HG03135 (cell line): Measurements from ENCODE around the gene CXCL9.
A peak's percentile ranks its signal among the peaks of the same experiment; 100 is the strongest.
"Not testable (repeated sequence)": the region's sequence is repeated elsewhere in the genome, so short reads cannot be mapped to it uniquely, and the experiment has no call there.

Experiments used
- ATAC-seq: cut with Tn5 transposase; IDR thresholded peaks from one replicate; pipeline ENCODE4 v1.9.1; 2021; ENCODE audit warnings: mild to moderate bottlenecking, moderate library complexity; ENCODE audit not compliant: unreplicated experiment

CXCL9 gene

DNA sequence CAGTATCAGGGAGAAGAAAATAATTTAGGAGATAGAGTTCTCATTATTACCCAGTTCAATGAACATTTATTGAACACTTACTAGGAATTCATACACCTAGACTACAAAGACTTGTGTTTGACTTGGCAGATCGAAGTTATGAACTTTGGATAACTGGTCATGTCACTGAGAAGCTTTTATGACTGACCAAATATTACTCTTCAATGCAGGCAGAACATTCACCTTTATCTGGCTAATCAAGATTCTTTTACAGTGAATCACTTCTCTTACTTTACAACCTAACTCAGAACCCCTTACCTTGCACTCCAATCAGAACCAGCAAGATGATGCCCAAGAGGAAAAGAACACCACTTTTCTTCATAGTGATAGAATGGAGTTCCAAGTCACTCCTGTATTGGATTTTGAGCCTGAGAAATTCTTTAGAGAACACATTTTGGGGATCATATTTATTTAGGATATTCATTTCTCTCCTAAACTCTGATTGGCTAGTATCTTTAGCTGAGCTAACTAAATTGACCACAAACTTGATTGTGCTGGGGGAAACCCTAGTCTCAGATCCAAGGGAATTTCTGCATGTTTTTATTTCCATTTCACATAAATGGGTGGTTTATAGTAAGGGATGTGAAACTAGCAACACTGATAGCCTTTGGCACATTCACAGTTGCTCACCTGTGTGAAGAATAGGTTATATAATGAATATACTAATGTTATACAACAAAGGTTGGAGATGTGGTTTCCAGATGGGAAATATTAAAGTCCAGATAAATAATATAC, at the start of gene CXCL9:
Gene CXCL9 (minus strand): TSS at position 421 of the 774 bp plus-strand sequence. CDS start 60 bp downstream, at position 361.
- no peak for ATAC-seq

DNA sequence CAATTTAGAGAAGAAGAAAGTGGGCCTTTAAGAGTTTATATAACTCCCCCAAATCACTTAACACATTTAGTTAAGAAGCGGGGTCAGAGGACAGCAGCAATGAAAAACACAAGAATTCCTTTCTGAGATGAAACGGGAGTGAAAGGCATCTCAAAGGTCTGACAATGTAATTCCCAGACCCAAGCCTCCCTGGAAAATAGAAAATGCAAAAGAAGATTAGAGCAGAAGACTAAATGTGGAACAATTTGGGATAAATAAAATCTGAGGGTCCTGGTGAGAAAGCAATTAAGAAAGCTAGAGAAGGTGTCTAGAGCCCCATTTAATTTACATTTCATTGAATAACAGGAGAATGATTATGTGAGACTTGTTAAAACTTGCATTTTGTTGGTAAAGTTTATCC, 48.1 kb upstream of the CXCL9 start:
- no peak for ATAC-seq

DNA sequence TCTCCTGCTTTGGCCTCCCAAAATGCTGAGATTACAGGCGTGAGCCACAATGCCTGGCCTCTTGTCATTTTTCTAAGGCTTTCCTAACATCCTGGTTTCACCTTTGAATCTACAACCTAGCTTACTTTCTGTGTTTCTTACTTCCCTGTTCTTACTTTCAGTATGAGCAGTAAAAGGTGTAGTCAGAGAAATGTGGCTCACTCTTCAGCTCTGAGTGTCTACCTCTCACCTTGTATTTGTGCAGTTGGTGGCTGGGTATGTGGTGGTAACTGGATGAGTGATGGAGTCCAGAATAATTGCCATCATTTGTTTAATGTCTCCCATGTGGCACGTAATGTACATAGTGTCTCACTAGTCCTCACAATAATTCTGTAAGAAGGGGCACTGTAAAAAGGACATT, 47.7 kb upstream of the CXCL9 start:
- peak; percentile 99 for ATAC-seq

DNA sequence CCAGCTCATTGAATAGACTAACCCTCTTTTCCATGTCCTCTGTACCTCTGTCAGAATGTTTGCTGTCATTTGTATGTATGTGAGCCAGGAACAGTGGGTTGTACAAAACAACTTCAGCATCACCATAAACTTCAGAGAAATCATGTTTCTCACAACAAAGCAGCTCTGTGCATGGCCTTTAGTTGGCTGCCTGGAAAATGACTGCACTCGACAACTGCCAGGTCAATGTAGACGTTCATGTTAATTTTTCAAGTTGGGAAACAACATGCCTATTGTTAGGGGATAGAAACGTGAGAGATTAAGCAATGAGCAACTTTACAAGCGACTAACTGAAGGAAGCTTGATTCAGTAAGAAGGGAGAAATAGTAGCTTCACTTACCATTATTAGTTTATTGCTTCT, 46.4 kb upstream of the CXCL9 start:
- no peak for ATAC-seq

DNA sequence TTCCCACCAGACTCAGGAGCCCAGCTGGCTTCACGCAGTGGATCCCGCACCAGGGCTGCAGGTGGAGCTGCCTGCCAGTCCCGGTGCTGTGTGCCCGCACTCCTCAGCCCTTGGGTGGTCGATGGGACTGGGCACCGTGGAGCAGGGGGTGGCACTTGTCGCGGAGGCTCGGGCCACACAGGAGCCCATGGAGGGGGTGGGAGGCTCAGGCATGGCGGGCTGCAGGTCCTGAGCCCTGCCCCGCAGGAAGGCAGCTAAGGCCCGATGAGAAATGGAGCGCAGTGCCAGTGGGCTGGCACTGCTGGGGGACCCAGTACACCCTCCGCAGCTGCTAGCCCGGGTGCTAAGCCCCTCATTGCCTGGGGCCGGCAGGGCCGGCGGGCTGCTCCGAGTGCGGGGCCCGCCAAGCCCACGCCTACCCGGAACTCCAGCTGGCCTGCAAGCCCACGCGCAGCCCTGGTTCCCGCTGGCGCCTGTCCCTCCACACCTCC, 43.3 kb upstream of the CXCL9 start:
- ATAC-seq: not testable (repeated sequence)

DNA sequence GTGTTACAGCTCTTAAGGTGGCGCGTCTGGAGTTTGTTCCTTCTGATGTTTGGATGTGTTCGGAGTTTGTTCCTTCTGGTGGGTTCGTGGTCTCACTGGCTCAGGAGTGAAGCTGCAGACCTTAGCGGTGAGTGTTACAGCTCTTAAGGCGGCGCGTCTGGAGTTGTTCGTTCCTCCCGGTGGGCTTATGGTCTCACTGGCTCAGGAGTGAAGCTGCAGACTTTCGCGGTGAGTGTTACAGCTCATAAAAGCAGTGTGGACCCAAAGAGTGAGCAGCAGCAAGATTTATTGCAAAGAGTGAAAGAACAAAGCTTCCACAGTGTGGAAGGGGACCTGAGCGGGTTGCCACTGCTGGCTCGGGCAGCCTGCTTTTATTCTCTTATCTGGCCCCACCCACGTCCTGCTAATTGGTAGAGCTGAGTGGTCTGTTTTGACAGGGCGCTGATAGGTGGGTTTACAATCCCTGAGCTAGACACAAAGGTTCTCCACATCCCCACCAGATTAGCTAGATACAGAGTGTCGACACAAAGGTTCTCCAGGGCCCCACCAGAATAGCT, 42.6 kb upstream of the CXCL9 start:
- not testable (repeated sequence) for ATAC-seq

DNA sequence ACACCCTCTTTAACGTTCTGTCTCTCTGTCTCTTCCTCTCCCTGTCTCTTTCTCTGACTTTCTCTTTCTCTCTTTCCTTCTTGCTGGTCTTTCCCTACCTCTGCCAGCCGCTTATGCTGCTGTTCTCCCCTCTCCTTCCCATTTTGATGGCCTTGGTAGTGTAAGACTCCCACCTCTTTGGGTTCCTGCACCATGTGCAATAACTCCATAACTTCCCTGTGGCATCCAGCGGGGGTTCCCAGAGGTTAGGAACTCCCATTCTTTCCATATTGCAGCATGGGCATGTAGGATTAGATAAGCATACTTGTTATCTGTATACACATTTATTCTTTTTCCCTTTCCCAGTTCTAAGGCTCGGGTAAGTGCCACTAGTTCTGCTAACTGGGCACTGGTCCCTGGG, 37.4 kb upstream of the CXCL9 start:
- not testable (repeated sequence) for ATAC-seq

DNA sequence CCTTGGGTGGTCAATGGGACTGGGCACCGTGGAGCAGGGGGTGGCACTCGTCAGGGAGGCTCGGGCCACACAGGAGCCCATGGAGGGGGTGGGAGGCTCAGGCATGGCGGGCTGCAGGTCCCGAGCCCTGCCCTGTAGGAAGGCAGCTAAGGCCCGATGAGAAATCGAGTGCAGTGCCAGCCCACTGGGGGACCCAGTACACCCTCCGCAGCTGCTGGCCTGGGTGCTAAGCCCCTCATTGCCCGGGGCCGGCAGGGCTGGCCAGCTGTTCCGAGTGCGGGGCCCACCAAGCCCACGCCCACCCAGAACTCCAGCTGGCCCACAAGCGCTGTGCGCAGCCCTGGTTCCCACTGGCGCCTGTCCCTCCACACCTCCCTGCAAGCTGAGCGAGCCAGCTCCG, 36.0 kb upstream of the CXCL9 start:
- not testable (repeated sequence) for ATAC-seq

DNA sequence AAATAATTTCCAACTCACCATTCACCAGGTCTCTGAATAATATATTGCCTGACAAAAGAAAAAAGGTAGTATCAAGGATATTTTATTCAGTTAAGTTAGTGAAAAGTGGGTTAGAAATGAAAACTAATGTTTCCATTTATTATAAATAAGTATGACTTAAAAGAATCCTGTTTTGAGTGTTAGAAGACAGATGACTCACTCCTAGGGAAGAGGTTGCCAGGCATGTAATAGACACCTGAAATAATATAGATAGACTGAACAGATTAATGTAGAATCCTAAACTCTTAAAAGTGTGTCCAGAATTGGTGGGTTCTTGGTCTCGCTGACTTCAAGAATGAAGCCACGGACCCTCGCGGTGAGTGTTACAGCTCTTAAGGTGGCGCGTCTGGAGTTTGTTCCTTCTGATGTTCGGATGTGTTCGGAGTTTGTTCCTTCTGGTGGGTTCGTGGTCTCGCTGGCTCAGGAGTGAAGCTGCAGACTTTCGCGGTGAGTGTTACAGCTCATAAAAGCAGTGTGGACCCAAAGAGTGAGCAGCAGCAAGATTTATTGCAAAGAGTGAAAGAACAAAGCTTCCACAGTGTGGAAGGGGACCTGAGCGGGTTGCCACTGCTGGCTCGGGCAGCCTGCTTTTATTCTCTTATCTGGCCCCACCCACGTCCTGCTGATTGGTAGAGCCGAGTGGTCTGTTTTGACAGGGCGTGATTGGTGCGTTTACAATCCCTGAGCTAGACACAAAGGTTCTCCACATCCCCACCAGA, 35.1 kb upstream of the CXCL9 start:
- ATAC-seq: not testable (repeated sequence)

DNA sequence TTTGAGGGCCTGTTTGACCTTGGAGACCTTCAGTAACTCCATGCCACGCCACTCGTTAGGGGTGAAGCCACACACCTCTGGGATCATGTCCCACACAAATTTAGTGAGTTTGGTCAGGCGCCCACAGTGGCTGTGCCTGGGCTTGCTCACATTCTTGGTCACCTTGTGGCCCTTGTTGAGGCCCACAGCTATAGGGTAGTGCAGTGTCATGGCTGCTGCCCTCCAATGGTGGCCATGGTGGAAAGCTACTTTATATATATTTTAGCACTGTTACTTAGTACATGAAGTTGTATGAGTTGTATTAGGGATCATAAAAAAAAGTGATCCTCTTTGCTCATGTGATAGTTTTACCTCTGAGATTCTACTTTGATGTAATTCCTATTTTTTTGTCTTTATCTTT, 29.5 kb upstream of the CXCL9 start:
- ATAC-seq: no peak

DNA sequence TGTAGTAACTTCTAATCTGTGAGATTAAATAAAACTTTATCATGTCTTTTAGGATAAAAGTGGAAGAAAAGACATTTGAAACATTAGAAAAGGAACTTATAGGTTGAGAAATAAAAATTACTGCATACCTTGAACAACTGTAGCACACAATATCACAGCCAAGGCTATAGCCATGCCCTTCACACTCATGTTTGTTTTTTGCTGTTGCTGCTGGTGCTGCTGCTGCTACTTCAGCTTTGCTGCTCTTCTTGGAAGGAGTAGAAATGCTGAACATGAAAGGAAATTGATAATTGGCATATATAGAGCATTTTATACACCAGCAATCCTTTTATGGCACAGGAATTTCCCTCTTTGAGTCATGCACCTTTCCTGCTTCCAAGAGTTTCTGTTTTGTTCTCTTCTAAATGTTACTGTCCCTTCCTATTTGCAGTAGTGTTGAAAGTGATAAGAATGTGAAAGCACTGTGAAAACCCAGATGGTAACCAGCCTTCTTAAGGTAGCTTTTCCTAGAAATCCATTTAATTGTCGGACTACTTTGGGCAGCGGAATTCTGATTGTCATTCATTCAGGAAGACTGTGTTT, 28.6 kb upstream of the CXCL9 start, which contains the start of gene CXCL11:
Gene CXCL11 (minus strand): TSS at position 272 of the 582 bp plus-strand sequence. CDS start 83 bp downstream, at position 189.
- no peak for ATAC-seq

DNA sequence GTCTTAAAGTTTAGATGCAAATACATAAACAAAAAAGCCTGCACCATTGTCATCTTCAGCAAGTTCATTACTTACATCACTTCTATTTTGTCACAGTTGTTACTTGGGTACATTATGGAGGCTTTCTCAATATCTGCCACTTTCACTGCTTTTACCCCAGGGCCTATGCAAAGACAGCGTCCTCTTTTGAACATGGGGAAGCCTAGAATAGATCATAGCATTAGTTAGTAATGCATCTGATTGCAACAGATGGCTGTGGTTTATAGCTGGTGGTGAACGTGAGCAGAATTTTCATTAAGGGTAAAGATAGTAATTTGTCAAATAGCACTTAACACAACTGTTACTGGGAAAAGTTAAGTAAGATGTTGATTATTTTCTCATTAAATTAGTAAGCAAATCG, 27.8 kb upstream of the CXCL9 start:
- no peak for ATAC-seq

DNA sequence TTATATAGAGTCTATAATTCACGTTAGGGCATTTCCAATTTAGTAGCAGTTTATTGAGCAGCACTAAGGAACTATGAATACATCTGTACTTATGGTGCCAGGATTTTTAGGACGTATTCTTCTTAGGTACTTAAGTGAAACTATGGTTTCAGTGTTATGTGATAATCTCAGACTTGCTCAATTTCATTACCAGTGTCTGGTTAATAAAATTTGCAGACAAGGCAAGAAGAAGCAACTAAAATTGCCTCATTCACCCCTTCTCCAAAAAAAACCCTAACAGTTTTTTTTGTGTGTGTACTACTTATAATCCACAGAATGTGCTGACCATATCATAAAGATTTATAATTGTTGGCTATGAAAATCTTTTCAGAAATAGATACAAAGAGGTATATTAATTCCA, 22.0 kb upstream of the CXCL9 start:
- ATAC-seq: no peak

DNA sequence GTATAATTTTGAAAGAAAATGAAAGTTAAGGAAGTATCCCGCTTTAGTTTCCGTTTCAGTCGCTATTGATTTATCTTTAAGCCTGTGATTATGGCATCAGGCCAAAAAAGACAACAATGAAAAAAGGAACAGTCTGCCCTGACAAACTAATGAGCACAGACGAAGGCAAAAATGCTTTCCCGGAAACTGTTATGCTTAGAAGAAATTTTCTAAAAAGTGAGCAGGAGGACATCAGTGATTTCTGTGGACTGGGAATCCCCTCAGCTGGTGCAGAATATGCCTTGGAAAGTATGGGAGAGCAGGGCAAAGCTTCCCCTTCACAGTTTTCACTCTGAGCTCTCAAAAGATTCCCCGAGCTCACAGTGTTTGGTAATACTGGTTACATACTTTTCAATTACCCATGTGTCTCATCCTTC, 21.0 kb upstream of the CXCL9 start:
- ATAC-seq: no peak

DNA sequence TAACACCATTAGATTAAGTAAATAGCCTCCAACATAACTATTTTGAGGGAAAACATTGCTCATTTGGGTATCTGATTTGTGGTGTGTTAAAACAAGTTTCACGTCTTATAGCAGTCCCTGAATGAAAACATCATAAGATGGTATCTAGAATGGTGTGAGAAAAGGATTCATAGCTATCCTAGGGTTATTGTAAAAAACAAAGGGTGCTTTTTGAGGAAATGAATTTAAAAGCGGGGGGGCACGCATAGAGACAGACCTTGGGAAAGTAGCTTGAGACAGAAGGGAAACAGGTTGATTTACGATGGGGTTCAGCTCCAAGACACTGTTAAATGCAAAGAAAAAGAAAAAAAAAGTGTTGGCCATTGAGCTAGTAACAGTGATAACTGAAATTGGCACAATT, 16.8 kb upstream of the CXCL9 start:
- no peak for ATAC-seq

DNA sequence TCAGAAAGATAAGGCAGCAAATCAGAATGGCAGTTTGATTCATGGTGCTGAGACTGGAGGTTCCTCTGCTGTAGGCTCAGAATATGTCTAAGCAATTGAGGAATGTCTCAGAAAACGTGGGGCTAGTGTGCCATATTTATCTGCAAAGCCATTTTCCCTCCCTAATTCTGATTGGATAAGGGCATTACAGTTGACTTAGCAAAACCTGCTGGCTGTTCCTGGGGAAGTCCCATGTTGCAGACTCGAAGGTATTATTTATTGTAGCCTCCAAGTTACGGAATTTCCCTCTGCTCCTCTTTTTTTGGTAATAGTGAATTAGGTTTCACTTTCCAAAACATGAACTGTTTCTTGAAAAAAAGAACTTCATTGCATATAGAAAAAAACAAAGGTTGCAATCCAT, 16.1 kb upstream of the CXCL9 start, which contains the start of gene CXCL10:
Gene CXCL10 (minus strand): TSS at position 109 of the 400 bp plus-strand sequence. CDS start 66 bp downstream, at position 43.
- ATAC-seq: no peak

DNA sequence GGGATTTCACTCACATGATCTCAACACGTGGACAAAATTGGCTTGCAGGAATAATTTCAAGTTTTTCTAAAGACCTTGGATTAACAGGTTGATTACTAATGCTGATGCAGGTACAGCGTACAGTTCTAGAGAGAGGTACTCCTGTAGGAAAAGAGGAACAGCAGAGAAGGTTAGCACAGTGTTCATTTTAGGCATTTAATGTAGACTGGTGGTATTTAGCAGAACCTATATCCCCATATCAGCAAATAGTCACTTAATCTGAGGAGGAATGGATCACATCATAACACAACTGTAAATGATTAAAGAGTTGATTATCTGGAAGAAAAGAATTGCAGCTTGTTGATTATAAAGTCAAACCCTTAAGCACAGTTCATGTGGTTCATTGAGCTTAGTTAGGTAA, 15.4 kb upstream of the CXCL9 start:
- ATAC-seq: no peak

DNA sequence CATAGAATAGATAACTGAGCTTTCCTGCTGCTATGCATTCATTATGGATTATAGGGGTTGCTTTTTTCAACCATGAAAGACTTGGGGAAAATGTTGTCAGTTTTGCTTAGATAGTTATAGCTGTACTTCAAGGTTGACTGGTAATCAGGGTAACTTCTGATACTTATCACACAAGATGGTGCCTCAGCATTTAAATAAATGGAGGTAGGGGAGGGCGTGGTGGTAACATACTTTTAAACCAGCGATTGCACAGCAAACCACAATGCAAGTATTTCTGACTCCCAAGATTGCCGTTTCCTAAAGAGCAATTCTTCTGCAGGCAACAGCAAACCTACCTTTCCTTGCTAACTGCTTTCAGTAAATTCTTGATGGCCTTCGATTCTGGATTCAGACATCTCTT, 14.7 kb upstream of the CXCL9 start:
- no peak for ATAC-seq

DNA sequence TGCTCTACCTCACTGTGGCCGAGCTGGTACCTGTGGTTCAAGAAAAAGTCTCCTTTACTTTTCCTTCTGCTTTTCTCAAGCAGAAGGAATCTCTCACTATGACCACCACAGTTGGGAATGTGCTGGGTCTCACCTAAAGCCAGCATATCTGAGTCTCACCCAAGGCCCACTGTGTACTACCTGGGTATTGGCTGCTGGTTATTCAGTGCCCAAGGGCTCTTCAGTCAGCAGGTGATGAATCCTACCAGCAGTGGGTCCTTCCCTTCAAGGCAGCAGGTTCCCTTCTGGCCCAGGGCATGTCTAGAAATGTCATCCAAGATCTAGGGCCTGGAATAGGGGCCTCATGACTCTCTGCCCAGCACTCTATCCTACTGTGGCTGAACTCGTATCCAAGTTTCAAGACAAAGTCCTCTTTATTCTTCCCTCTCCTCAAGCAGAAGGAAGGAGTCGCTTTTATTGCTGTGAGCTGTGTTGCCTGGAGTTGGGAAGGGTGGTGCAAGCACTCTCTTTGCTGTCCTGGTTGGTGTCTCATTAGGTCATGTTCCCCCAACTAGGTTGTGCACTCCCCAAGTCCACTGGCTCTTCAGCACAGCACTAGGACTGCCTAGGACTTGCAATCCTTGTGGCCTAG, 9.9 kb upstream of the CXCL9 start:
- no peak for ATAC-seq

DNA sequence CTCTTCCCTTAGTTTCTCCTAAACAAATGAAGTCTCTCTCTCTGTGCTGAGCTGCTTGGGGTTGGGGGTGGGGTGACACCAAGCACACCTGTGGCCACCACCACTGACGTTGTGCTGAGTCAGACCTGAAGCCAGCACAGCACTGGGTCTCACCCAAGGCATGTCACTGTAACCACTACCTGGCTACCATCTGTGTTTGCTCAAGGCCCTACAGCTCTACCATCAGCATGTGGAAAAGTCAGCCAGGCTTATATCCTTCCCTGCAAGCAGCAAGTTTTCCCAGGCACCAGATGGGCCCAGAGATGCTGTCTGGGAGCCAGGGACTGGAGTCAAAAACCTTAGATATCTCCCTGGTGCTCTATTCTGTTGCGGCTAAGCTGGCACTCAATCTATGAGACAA, 9.1 kb upstream of the CXCL9 start:
- peak; percentile 72 for ATAC-seq

DNA sequence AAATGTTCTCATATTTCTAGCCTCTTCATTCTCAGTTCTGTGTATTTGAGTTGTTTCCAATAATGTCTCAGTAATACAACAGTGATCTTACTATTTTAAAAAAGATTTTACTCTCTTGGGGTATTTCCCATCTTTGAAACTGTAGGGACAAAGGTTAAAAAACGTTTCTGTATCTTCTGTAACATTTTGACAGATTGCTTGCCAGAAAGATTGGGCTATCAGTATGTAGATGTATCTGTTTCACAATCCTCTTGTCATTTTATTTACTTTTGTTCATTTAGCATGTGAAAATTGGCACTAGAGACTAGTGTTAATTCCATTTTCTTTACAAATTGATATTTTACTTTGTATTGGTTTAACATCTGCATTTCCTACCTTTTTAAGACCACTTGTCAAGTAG, 6.2 kb upstream of the CXCL9 start:
- ATAC-seq: no peak
